ENCODE results near the gene KAT7. TPM values are rescaled to one million over a fixed set of nuclear protein-coding genes. Genes with fewer than 3 reads are reported as not detected.

Gene KAT7
- polyA plus RNA-seq, 1 donor from 2014 or later: 31.0 TPM

- Histone ChIP-seq H3K9me2 (ENCODE audit: insufficient read depth, low read length) (no peaks in the 10 kb centered on the region), H3K27ac (ENCODE audit: low read length) (no peak overlapping the region), H3F3A (ENCODE audit: insufficient read depth, low read length, poor library complexity, severe bottlenecking) (no peaks in the 10 kb centered on the region), H3K9ac (ENCODE audit: low read length) (no peak overlapping the region), H3K36me3 (ENCODE audit: insufficient read depth, low read length) (peaks cover 21% of the 10 kb centered on the region), H3K4me2 (ENCODE audit: low read length) (no peak overlapping the region), H3K79me2 (replicated peaks; ENCODE audit: insufficient read depth, low read length) (peaks cover 9% of the 10 kb centered on the region), H3K4me3 (ENCODE audit: low read length) (no peak overlapping the region), H4K20me1 (ENCODE audit: insufficient read depth) (no peaks in the 10 kb centered on the region), H3K9me3 (ENCODE audit: low read length) (no peaks in the 10 kb centered on the region), H2AFZ (ENCODE audit: low read depth, low read length) (no peak overlapping the region), H3K27me3 (ENCODE audit: insufficient read depth, low read depth, low read length) (no peaks in the 10 kb centered on the region)
- TF ChIP-seq RAD21 (conservative IDR thresholded peaks at IDR 0.05) (no peak), TAF1 (IDR thresholded peaks at IDR 0.05; ENCODE audit: low read depth) (no peak), EZH2 (IDR thresholded peaks at IDR 0.05; ENCODE audit: borderline replicate concordance, insufficient read depth, low read length, poor library complexity, severe bottlenecking) (no peak), SMC3 (conservative IDR thresholded peaks at IDR 0.05; ENCODE audit: poor library complexity) (no peak), POLR2AphosphoS5 (IDR thresholded peaks at IDR 0.05) (no peak), REST (IDR thresholded peaks at IDR 0.05; ENCODE audit: borderline replicate concordance) (no peak), EP300 (conservative IDR thresholded peaks at IDR 0.05; ENCODE audit: poor library complexity, severe bottlenecking) (no peak), CTCF (IDR thresholded peaks at IDR 0.05; ENCODE audit: poor library complexity, severe bottlenecking) (no peak), MXI1 (conservative IDR thresholded peaks at IDR 0.05; ENCODE audit: poor library complexity, severe bottlenecking) (no peak)
Observed at GRCh38 chr17:49822829-49823228, 34.3 kb downstream of the KAT7 start.

- Histone ChIP-seq H3K36me3 (ENCODE audit: insufficient read depth, low read length) (peaks cover 21% of the 10 kb centered on the region), H2AFZ (ENCODE audit: low read depth, low read length) (no peak overlapping the region)
Observed at GRCh38 chr17:49823614-49824013, 35.1 kb downstream of the KAT7 start.

More at GRCh38 chr17:49823614-49824013, 35.1 kb downstream of the KAT7 start:
- TF ChIP-seq CTCF (IDR thresholded peaks at IDR 0.05; ENCODE audit: poor library complexity, severe bottlenecking) (no peak), REST (IDR thresholded peaks at IDR 0.05; ENCODE audit: borderline replicate concordance) (no peak), RAD21 (conservative IDR thresholded peaks at IDR 0.05) (no peak), POLR2AphosphoS5 (IDR thresholded peaks at IDR 0.05) (no peak), MXI1 (conservative IDR thresholded peaks at IDR 0.05; ENCODE audit: poor library complexity, severe bottlenecking) (no peak), EP300 (conservative IDR thresholded peaks at IDR 0.05; ENCODE audit: poor library complexity, severe bottlenecking) (no peak), SMC3 (conservative IDR thresholded peaks at IDR 0.05; ENCODE audit: poor library complexity) (no peak), TAF1 (IDR thresholded peaks at IDR 0.05; ENCODE audit: low read depth) (no peak), EZH2 (IDR thresholded peaks at IDR 0.05; ENCODE audit: borderline replicate concordance, insufficient read depth, low read length, poor library complexity, severe bottlenecking) (no peak)
- no peaks in the 10 kb centered on the region for H3K27me3 ChIP-seq (ENCODE audit: insufficient read depth, low read depth, low read length)
- H4K20me1 ChIP-seq (ENCODE audit: insufficient read depth): no peaks in the 10 kb centered on the region
- H3K4me2 ChIP-seq (ENCODE audit: low read length): no peak overlapping the region
- peaks cover 6% of the 10 kb centered on the region for H3K79me2 ChIP-seq (replicated peaks; ENCODE audit: insufficient read depth, low read length)
- H3K9ac ChIP-seq (ENCODE audit: low read length): no peak overlapping the region
- H3K4me3 ChIP-seq (ENCODE audit: low read length): no peak overlapping the region
- no peaks in the 10 kb centered on the region for H3K9me2 ChIP-seq (ENCODE audit: insufficient read depth, low read length)
- no peaks in the 10 kb centered on the region for H3K9me3 ChIP-seq (ENCODE audit: low read length)
- no peak overlapping the region for H3K27ac ChIP-seq (ENCODE audit: low read length)
- no peaks in the 10 kb centered on the region for H3F3A ChIP-seq (ENCODE audit: insufficient read depth, low read length, poor library complexity, severe bottlenecking)
